OCI-LY1 (cell line): ENCODE results near the gene CA7.
A peak's percentile ranks its signal among the peaks of the same experiment; 100 is the strongest.

Source experiments
- H2AFZ ChIP-seq: fragments of 200-600 bp; sonication (generic), shearing (Covaris generic); 2 replicates; pipeline ENCODE4 v1.6.0; 2014; ENCODE audit warnings: antibody characterized with exemption, mild to moderate bottlenecking, low read length
- H3F3A ChIP-seq: fragments of 200-600 bp; sonication (generic), shearing (Covaris generic); 2 replicates; pipeline ENCODE4 v1.6.0; 2014; ENCODE audit warnings: mild to moderate bottlenecking, antibody characterized with exemption, low read length, moderate library complexity; ENCODE audit not compliant: insufficient read depth
- H3K27ac ChIP-seq: fragments of 200-600 bp; sonication (generic); 2 replicates; pipeline ENCODE4 v1.5.1; 2014; ENCODE audit warnings: low read length, mixed run types, mild to moderate bottlenecking, low read depth; ENCODE audit not compliant: poor library complexity, severe bottlenecking
- H3K27me3 ChIP-seq: fragments of 200-600 bp; sonication (generic); 2 replicates; pipeline ENCODE4 v1.6.0; 2014; ENCODE audit warnings: antibody characterized with exemption, mild to moderate bottlenecking, low read length, moderate library complexity; ENCODE audit not compliant: insufficient read depth
- H3K36me3 ChIP-seq: fragments of 200-600 bp; sonication (generic); 2 replicates; pipeline ENCODE4 v1.6.1; 2014; ENCODE audit warnings: mild to moderate bottlenecking, antibody characterized with exemption, low read length, moderate library complexity, mixed read lengths; ENCODE audit not compliant: insufficient read depth
- H3K4me1 ChIP-seq: fragments of 200-600 bp; sonication (generic); 2 replicates; pipeline ENCODE4 v1.5.1; 2014; ENCODE audit warnings: mild to moderate bottlenecking, low read length, moderate library complexity; ENCODE audit not compliant: insufficient read depth, severe bottlenecking
- H3K4me2 ChIP-seq: fragments of 200-600 bp; sonication (generic), shearing (Covaris generic); 2 replicates; pipeline ENCODE4 v1.6.1; 2014; ENCODE audit warnings: low read length
- H3K4me3 ChIP-seq: fragments of 200-600 bp; sonication (generic); 2 replicates; pipeline ENCODE4 v1.5.1; 2014; ENCODE audit warnings: low read length, low read depth, mild to moderate bottlenecking, mixed read lengths; ENCODE audit not compliant: poor library complexity, severe bottlenecking
- H3K79me2 ChIP-seq: fragments of 200-600 bp; shearing (Covaris generic); 2 replicates; pipeline ENCODE4 v1.6.1; 2016; ENCODE audit warnings: mixed run types, low read length, mixed read lengths; ENCODE audit not compliant: insufficient read depth
- H3K9ac ChIP-seq: fragments of 200-600 bp; sonication (generic), shearing (Covaris generic); 2 replicates; pipeline ENCODE4 v1.6.1; 2014; ENCODE audit warnings: mild to moderate bottlenecking, low read length, mixed read lengths
- H3K9me2 ChIP-seq: fragments of 200-600 bp; sonication (generic), shearing (Covaris generic); 2 replicates; pipeline ENCODE4 v1.6.1; 2014; ENCODE audit warnings: low read depth, mild to moderate bottlenecking, low read length, mixed read lengths
- H3K9me3 ChIP-seq: fragments of 200-600 bp; shearing (Covaris generic); 2 replicates; pipeline ENCODE4 v1.6.1; 2014; ENCODE audit warnings: low read length, mixed read lengths
- H4K20me1 ChIP-seq: fragments of 200-600 bp; sonication (generic), shearing (Covaris generic); 2 replicates; pipeline ENCODE4 v1.6.0; 2016; ENCODE audit warnings: mild to moderate bottlenecking, low read length; ENCODE audit not compliant: insufficient read depth
- EZH2 ChIP-seq: fragments of 200-600 bp; sonication (generic), shearing (Covaris generic); IDR thresholded peaks from 2 replicates; pipeline ENCODE4 v1.8.0; 2017; ENCODE audit warnings: borderline replicate concordance, mixed run types, mild to moderate bottlenecking, antibody characterized with exemption, low read length, moderate library complexity, mixed read lengths
- TF ChIP-seq, protein P1 (sequence below): fragments of 200-600 bp; sonication (generic), shearing (Covaris generic); IDR thresholded peaks from 2 replicates; pipeline ENCODE4 v1.5.1; 2017; ENCODE audit warnings: mild to moderate bottlenecking, antibody characterized with exemption, low read length, moderate library complexity, mixed read lengths

Gene CA7

DNA sequence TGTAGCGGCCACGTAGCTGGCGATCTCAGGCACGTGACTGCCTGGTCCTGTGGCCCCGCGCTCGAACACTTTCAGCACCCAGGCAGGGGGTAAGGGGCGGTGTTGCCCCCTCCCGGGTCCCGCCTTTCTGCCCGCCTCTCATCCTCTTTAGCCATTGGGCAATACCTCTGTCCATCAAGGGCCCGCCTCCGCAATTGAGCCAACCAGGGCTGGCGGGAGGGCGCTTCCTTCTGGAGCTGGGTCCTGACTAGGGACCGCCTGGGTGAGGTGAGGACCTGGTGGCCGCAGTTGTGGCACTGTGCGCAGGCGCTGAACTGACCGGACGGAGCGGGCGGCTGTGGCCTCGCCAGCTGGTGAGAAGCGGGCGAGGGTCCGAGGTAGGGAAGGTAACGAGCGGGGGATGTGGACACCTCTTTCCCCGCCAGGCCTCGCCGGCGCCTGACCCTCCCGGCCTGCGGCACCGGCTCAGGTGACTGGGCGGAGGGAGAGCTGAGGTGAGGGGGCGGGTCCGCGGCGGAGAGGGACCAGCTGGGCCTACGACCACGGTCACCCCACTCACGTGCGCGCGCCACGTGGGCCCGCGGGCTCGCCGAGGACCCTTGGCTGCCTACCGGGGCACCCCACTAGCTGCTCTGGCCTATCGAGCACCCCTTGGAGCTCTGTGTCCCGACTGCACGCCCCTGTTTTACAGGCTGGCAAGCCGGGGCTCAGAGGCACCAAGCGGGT, 36.2 kb downstream of the CA7 start, which contains the start of gene PDP2:
PDP2 (plus strand) TSS at position 228 of the 726 bp plus-strand sequence. CDS start 3,770 bp downstream, outside the sequence.
- H2AFZ ChIP-seq, result peak within 1 kb of the TSS; percentile 32
- peaks cover 14% of the 10 kb centered on the region for H3K36me3 ChIP-seq
- no peaks in the 10 kb centered on the region for H3K79me2 ChIP-seq
- TF ChIP-seq, protein P1, sequence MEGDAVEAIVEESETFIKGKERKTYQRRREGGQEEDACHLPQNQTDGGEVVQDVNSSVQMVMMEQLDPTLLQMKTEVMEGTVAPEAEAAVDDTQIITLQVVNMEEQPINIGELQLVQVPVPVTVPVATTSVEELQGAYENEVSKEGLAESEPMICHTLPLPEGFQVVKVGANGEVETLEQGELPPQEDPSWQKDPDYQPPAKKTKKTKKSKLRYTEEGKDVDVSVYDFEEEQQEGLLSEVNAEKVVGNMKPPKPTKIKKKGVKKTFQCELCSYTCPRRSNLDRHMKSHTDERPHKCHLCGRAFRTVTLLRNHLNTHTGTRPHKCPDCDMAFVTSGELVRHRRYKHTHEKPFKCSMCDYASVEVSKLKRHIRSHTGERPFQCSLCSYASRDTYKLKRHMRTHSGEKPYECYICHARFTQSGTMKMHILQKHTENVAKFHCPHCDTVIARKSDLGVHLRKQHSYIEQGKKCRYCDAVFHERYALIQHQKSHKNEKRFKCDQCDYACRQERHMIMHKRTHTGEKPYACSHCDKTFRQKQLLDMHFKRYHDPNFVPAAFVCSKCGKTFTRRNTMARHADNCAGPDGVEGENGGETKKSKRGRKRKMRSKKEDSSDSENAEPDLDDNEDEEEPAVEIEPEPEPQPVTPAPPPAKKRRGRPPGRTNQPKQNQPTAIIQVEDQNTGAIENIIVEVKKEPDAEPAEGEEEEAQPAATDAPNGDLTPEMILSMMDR, result no peak
- no peak for TF ChIP-seq EZH2
- no peaks in the 10 kb centered on the region for H3K27me3 ChIP-seq
- H3K4me1 ChIP-seq, result peaks cover 27% of the 10 kb centered on the region
- peak within 1 kb of the TSS; percentile 70 for H3K4me3 ChIP-seq
- no peak within 1 kb of the TSS for H3K27ac ChIP-seq
- H3F3A ChIP-seq, result no peaks in the 10 kb centered on the region
- H3K9me2 ChIP-seq, result no peaks in the 10 kb centered on the region
- H4K20me1 ChIP-seq, result no peaks in the 10 kb centered on the region
- no peaks in the 10 kb centered on the region for H3K9me3 ChIP-seq
- peak within 1 kb of the TSS; percentile 77 for H3K4me2 ChIP-seq
- H3K9ac ChIP-seq, result peak within 1 kb of the TSS; percentile 72

DNA sequence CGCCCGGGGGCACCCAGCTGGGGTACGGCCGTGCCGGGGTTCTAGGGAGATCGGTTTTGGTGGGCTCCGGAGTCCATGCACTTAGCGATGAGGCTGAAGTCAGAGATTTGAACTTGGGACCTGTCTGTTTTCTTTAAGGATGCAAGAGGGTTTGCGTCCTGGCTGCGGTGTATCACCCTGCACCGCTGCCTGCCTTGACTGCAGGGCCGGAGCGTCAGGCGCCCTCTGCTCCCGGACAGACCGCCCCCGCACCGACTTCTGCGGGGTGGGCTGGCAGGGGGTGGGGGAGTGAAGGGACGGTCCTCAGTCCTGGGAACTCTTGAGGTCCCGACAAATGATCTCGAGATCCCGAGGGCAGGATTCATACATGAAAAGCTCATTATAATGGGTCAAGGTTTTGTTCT, 36.8 kb downstream of the CA7 start:
- TF ChIP-seq, protein P1, result no peak
- TF ChIP-seq EZH2, result no peak
- Histone ChIP-seq H2AFZ (no peak overlapping the region), H3K4me3 (peak overlapping the region; percentile 70), H3K27me3 (no peaks in the 10 kb centered on the region), H3F3A (no peaks in the 10 kb centered on the region), H3K4me1 (peaks cover 27% of the 10 kb centered on the region), H3K9ac (peak overlapping the region; percentile 72), H4K20me1 (no peaks in the 10 kb centered on the region), H3K79me2 (no peaks in the 10 kb centered on the region), H3K9me3 (no peaks in the 10 kb centered on the region), H3K27ac (no peak overlapping the region), H3K4me2 (peak overlapping the region; percentile 77), H3K36me3 (peaks cover 19% of the 10 kb centered on the region), H3K9me2 (no peaks in the 10 kb centered on the region)

DNA sequence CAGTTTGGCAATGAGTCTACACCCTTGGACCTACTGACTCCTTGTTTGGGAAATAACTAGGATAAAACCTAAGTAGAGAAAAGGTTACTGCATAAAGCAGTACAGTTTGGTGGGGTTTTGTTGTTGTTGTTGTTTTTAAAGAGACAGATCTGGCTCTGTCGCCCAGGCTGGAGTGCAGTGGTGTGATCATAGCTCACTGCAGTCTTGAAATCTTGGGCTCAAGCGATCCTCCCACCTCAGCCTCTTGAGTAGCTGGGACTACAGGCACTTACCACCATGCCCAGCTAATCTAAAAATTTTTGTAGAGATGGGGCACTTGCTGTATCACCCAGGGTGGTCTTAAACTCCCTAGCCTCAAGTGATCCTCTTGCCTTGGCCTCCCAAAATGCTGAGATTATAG, 37.3 kb downstream of the CA7 start:
- H3F3A ChIP-seq, result no peaks in the 10 kb centered on the region
- no peaks in the 10 kb centered on the region for H3K9me3 ChIP-seq
- H3K9ac ChIP-seq, result peak overlapping the region; percentile 15
- peaks cover 27% of the 10 kb centered on the region for H3K4me1 ChIP-seq
- H4K20me1 ChIP-seq, result no peaks in the 10 kb centered on the region
- H2AFZ ChIP-seq, result no peak overlapping the region
- H3K79me2 ChIP-seq, result no peaks in the 10 kb centered on the region
- H3K4me3 ChIP-seq, result peak overlapping the region; percentile 70
- H3K9me2 ChIP-seq, result no peaks in the 10 kb centered on the region
- TF ChIP-seq EZH2, result no peak
- TF ChIP-seq, protein P1, result no peak
- no peaks in the 10 kb centered on the region for H3K27me3 ChIP-seq
- peaks cover 24% of the 10 kb centered on the region for H3K36me3 ChIP-seq
- H3K27ac ChIP-seq, result no peak overlapping the region
- peak overlapping the region; percentile 77 for H3K4me2 ChIP-seq
